HG02970 (cell line): Measurements from ENCODE around the gene PSMC3IP.
"Not testable (repeated sequence)": the region's sequence is repeated elsewhere in the genome, so short reads cannot be mapped to it uniquely, and the experiment has no call there.

Experiments
- ATAC-seq: cut with Tn5 transposase; IDR thresholded peaks from one replicate; pipeline ENCODE4 v1.9.1; 2021; ENCODE audit warnings: mild to moderate bottlenecking, moderate library complexity, moderate number of reproducible peaks; ENCODE audit not compliant: unreplicated experiment, low FRiP score

PSMC3IP gene

DNA sequence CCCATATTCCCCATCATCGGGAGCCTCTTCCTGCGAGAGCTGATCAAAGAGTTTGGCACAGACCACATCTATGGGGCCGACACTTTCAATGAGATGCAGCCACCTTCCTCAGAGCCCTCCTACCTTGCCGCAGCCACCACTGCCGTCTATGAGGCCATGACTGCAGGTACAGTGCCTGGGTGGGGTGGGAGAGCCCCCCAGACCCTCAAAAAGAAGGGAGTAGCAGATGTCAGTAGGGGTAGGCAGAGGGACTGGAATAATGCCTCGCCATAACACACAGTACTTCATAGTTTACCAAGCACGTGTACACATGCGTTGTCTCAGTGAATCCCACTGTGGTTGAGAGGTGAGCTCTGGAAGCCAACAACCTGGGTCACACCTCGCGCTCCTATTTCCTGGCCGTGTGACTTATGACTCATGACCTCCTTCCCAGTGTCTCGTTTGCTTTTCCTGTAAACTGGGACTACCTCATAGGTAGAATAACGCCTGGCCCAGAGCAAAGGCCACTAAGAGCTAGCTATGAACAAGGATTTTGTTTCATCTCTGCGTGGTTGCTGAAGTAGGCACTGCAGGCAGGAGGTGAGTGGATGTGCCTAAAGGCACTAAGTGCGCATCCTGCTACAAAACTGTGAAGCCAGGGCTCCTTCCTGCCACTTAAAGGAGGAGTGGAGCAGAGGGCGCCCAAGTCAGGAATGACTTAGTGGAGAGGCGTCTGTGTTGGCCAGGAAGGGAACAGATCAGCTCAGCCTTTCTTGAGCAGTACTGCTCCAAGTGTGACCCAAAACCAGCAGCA, 36.3 kb downstream of the PSMC3IP start:
- ATAC-seq: no peak

DNA sequence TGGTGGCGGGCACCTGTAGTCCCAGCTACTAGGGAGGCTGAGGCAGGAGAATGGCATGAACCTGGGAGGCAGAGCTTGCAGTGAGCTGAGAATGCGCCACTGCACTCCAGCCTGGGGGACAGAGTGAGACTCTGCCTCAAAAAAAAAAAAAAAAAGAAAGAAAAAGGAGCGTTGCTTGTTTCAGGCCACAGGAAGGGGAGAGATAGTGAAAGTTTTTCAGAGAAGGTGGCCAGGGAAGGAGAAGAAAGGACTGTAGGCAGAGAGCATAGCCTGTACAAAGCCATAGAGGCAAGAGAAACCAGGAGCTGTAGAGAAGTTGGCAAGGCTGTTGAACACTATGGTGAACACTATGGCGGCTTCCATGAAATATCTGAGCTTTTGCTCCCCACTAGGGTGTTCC, 37.0 kb downstream of the PSMC3IP start:
- not testable (repeated sequence) for ATAC-seq

DNA sequence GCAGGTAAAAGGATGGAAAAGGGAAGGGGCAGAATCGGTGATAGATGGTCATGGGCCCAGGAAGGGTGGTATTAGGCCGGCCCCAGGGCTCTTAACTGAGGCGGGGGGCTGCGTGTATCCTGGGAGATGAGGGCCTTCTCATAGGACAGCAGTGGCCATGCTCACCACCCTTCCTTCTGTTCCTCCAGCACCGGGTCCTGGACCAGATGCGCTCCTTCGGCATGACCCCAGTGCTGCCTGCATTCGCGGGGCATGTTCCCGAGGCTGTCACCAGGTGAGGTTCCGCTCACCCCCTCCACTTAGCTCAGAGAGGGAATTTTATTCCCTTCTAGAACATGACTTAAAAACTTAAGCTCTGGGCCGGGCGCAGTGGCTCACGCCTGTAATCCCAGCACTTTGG, 39.0 kb downstream of the PSMC3IP start:
- no peak for ATAC-seq

DNA sequence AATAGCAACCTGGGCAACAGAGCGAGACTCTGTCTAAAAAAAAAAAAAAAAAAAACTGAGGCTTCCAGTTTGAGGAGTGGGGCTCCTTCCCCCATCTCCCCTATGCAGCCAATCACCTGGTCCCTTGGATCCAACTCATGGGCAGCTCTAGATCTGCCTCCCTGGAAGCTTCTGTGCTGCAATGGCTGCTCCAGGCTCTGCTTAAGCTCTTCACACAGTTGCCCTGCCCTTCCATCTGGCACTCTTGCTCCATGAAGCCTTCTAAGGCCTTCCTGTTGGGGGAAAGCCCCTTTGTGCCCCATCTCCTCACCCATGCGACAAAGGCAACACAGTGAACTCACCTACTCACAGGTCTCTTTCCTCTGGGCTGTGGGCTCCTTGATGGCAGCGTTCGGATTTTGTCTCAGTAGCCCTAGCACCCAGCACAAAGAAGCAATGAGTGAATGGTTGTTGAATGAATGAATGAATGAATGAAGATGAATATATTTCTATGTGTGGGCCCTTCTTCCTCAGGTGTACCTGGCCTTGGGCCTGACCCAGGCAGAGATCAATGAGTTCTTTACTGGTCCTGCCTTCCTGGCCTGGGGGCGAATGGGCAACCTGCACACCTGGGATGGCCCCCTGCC, 39.6 kb downstream of the PSMC3IP start:
- no peak for ATAC-seq

DNA sequence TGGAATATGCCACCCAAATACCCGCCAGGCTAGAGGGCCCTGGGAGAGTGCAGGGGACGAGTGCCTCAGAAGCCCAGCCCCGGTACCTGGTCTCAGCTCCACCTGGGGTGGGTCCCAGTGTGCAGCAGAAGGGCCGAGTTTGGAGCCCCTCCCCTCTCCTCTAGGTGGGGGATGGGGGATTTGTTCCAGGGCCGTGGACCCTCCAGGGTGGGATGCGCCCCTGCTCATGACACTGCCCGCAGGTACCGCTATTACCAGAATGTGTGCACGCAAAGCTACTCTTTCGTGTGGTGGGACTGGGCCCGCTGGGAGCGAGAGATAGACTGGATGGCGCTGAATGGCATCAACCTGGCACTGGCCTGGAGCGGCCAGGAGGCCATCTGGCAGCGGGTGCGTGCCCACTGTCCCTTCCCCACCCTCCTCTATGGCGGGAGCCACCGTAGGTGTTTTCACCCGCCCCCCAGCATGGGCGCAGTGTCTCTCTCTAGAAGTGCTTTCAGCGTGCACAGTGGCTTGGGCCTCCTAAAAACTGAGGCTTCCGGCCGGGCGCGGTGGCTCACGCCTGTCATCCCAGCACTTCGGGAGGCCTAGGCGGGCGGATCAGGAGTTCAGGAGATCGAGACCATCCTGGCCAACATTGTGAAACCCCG, 40.2 kb downstream of the PSMC3IP start:
- ATAC-seq: no peak

DNA sequence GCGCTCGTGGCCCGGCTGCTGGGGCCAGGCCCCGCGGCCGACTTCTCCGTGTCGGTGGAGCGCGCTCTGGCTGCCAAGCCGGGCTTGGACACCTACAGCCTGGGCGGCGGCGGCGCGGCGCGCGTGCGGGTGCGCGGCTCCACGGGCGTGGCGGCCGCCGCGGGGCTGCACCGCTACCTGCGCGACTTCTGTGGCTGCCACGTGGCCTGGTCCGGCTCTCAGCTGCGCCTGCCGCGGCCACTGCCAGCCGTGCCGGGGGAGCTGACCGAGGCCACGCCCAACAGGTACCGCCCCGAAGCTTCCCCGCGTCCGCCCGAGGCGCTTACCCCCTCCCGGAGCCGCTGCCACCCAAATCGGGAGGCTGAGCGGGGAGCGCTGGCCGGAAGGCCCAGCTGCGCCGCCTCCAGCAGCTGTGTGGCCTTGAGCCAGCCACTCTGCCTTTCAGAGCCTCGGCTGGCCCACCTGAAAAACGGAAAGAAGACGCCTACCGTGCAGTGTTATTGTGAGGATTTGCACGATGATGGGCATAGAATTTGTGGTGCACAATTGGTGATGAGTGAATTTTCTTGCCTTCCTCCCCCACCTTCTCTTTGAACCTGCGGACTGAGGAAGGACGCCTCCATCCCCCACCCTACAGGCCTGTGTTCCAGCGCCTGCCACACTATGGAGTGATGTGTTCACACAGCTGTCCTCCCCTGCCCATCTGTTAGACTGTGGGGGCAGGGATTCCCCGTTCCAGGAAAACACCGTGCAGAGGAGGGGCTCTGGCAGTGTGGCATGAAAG, 41.0 kb downstream of the PSMC3IP start:
- peak; percentile 50 for ATAC-seq

DNA sequence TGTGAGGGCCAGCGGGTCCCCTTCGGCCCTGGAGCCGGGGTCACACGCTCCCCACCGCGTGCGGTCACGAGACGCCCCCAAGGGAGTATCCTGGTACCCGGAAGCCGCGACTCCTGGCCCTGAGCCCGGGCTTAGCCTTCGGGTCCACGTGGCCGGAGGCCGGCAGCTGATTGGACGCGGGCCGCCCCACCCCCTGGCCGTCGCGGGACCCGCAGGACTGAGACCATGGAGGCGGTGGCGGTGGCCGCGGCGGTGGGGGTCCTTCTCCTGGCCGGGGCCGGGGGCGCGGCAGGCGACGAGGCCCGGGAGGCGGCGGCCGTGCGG, 41.5 kb downstream of the PSMC3IP start, which contains the start of gene NAGLU:
Gene NAGLU, plus strand, starts transcription at position 194 of the 324 bp plus-strand sequence. Its CDS starts 32 bp downstream, at position 226.
- peak; percentile 83 for ATAC-seq

DNA sequence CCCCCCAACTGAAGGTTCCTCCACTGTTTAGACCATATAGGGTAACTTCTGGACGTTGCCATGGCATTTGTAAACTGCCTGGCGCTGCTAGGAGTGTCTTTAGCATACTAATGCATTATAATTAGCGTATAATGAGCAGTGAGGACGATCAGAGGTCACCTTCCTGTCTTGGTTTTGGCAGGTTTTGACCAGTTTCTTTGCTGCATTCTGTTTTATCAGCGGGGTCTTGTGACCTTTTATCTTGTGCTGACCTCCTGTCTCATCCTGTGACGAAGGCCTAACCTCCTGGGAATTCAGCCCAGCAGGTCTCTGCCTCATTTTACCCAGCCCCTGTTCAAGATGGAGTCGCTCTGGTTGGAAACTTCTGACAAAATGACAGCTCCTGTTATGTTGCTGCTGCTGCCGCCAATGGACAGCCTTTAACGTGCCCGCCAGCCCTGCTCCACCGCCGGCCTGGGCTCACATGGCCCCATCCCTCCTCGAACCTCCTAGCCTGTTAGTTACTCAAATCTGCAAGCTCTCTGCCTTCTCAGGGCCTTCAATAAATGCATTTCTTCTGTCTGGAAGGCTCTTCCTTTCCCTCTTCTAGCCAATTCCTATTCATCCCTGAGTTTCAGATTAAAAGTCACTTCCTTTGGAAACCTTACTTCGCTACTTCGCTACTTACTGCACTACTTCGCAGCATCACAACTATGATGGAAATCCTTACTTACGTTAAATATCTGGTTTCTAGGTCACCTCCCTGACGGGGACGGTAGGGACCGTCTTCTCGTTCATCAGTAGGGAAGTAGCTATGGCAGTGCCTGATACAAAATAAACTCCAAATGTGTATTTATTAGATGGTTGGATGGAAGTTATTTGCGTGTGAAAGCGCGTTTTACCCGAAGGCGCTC, 42.1 kb downstream of the PSMC3IP start:
- no peak for ATAC-seq

DNA sequence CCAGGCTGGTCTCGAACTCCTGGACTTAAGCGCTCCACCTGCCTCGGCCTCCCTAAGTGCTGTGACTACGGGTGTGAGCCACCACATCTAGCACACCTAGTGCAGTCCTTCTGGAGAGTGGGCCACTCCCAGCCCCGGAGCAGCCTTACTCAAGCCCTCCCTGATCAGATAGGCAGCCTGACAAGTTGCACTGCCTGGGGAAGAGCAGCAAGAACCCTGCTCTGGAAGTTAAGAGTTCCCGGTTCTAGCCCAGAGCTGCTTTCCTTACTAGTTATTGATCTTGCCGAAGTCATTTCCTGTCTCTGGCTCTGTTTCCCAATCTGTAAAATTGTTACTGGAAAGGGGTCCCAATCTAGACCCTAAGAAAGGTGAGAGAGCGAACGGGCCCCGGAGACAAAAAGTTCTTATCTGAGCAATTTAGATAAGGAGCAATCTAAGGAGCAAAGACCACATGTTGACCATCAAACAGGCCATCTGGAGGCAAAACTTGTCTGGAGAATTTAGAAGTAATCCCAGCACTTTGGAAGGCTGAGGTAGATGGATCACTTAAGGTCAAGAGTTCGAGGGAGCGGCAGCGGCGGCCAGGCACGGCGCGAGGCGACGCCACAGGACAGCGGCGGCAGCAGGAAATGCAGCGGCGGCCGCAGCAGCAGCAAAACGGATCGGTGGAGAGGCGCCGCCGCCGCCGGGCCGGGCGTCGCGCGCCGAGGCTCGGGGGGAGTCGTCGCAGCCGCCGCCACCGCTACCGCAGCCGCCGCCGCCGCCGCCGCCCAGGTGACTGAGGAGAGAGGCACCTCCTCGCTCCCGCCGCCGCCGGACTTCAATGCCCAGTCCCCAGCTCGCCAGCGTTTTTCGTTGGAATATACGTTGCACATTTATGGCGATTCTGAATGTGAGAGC, 45.8 kb downstream of the PSMC3IP start:
- no peak for ATAC-seq

DNA sequence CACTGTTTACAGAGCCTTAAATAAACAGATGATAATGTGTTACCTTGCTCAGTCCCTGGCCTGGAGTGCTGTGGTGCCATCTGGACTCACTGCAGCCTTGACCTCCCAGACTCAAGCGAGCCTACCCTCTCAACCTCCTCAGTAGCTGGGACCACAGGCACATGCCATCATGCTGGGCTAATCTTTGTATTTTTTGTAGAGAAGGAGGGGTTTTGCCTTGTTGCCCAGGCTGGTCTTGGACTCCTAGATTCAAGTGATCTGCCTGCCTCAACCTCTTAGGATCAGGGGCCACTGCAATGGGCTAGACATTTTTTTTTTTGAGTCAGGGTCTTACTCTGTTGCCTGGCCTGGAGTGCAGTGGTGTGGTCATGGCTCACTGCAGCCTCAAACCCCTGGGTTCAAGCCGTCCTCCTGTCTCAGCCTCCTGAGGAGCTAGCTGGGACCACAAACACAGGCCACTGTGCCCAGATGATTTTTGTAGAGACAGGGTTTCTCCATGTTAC, 46.5 kb downstream of the PSMC3IP start:
- ATAC-seq: no peak

DNA sequence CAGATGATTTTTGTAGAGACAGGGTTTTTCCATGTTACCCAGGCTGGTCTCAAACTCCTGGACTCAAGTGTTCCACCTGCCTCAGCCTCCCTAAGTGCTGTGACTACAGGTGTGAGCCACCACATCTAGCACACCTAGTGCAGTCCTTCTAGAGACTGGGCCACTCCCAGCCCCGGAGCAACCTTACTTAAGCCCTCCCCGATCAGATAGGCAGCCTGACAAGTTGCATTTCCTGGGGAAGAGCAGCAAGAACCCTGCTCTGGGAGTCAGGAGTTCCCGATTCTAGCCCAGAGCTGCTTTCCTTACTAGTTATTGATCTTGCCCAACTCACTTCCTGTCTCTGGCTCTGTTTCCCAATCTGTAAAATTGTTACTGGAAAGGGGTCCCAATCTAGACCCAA, 48.5 kb downstream of the PSMC3IP start:
- no peak for ATAC-seq

DNA sequence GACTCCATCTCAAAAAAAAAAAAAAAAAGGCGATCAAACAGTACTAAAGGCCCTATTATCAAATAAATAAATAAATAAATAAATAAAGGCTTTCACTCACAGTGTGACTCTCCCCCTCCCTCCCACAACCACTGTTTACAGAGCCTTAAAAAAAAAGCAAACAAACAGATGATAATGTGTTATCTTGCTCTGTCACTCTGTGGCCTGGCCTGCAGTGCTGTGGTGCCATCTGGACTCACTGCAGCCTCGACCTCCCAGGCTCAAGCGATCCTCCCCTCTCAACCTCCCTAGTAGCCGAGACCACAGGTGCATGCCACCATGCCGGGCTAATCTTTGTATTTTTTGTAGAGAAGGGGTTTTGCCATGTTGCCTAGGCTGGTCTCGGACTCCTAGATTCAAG, 49.6 kb downstream of the PSMC3IP start:
- ATAC-seq: no peak

DNA sequence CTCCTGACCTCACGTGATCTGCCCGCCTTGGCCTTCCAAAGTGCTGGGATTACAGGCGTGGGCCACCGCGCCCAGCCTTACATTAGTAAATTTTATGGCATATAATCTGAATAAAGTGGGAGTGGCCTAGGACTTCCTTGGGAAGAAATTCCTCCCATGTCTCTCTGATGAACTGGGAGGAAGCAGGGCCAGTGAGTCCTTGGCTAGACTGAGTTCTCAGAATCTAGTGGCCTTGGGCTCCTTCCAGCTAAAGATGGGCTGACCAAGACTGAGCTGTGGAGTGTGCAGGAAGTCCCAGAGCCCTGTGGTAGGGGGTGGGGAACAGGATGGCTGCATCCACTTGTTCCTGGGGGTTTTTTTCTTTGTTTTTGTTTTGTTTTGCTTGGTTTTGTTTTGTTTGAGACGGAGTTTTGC, 51.5 kb downstream of the PSMC3IP start:
- no peak for ATAC-seq

DNA sequence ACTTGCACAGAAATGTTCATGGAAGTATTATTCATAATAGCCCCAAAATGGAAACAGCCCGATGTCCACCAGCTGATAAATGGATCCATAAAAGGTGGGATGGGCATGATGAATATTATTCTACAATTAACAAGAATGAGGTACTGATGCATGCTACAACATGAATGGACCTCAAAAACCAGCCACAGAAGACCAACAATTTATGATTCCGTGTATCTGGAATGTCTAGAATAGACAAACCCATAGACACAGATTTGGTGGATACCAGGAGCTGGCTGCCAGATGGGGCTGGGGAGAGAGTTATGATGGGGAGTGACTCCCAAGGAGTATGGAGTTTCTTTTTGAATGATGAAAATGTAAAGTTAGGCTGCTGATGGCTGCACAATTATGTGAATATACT, 52.3 kb downstream of the PSMC3IP start:
- ATAC-seq: no peak

DNA sequence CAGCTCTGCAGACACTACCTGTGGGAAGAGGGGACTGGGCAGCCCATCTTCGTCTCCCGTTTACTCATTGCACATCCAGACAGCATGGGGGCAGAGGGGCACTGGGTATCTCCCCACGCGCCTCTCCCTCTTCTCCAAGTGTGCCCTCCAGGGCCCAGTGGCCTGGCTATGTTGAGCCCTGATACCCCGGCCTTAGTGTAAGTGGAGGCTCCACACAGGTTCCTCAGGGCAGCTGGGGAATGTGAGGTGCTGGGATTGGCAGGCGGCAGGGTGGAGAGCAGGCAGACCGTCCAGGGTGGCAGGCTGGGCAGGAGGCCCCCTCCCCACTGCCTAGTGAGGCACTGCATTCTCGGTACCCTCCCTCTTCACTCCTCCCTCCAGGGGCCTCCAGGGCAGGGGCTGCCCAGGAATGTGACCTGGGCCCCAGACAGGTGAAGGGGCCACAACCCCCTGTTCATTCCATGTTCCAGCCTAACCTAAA, 54.7 kb downstream of the PSMC3IP start:
- no peak for ATAC-seq
